GM21529 (cell line): ENCODE measurements around the gene CCDC92B.

Source experiments
- ATAC-seq: cut with Tn5 transposase; IDR thresholded peaks from one replicate; pipeline ENCODE4 v1.9.1; 2021; ENCODE audit not compliant: unreplicated experiment

Gene CCDC92B

GRCh38 chr17:2723505-2723996 is 25.9 kb downstream of the CCDC92B start:
- ATAC-seq, result no peak

- ATAC-seq, result no peak
These were observed 26.8 kb downstream of the CCDC92B start for GRCh38 chr17:2722611-2723010.

GRCh38 chr17:2721603-2722002 is 27.8 kb downstream of the CCDC92B start:
- ATAC-seq, result no peak

GRCh38 chr17:2719861-2720260 is 29.6 kb downstream of the CCDC92B start:
- ATAC-seq, result no peak

- ATAC-seq, result no peak
These were observed 31.1 kb downstream of the CCDC92B start for GRCh38 chr17:2718150-2718938.

GRCh38 chr17:2716649-2717048 is 32.8 kb downstream of the CCDC92B start:
- no peak for ATAC-seq

- no peak for ATAC-seq
These were observed 35.6 kb downstream of the CCDC92B start for GRCh38 chr17:2713881-2714280.

- ATAC-seq, result no peak
These were observed 37.0 kb downstream of the CCDC92B start for GRCh38 chr17:2712300-2713043.

- peak; percentile 67 for ATAC-seq
These were observed 37.7 kb downstream of the CCDC92B start, which contains the start of gene CLUH for GRCh38 chr17:2711608-2712299. Gene CLUH (minus strand): TSS chr17:2711764. CDS start chr17:2711661, 103 bp downstream.

GRCh38 chr17:2710803-2711607 is 38.4 kb downstream of the CCDC92B start:
- ATAC-seq, result peak; percentile 21

GRCh38 chr17:2710071-2710802 is 39.2 kb downstream of the CCDC92B start:
- no peak for ATAC-seq

- peak; percentile 48 for ATAC-seq
These were observed 40.2 kb downstream of the CCDC92B start for GRCh38 chr17:2709183-2709661.

GRCh38 chr17:2708585-2709182 is 40.8 kb downstream of the CCDC92B start:
- no peak for ATAC-seq

- ATAC-seq, result no peak
These were observed 41.5 kb downstream of the CCDC92B start for GRCh38 chr17:2707721-2708584.

GRCh38 chr17:2706911-2707510 is 42.4 kb downstream of the CCDC92B start:
- ATAC-seq, result no peak

- ATAC-seq, result no peak
These were observed 43.3 kb downstream of the CCDC92B start for GRCh38 chr17:2705888-2706795.

GRCh38 chr17:2705263-2705662 is 44.2 kb downstream of the CCDC92B start:
- ATAC-seq, result no peak
